BLaER1 (cell line): ENCODE measurements around the gene DDA1.
A peak's percentile ranks its signal among the peaks of the same experiment; 100 is the strongest.
"Not testable (repeated sequence)": the region's sequence is repeated elsewhere in the genome, so short reads cannot be mapped to it uniquely, and the experiment has no call there.

Experiments
- H3K27ac ChIP-seq: shearing (Covaris generic); formaldehyde crosslinking; 2 replicates; pipeline ENCODE4 v1.8.1; 2022
- H3K27me3 ChIP-seq: shearing (Covaris generic); formaldehyde crosslinking; 2 replicates; pipeline ENCODE4 v1.8.1; 2022
- H3K36me3 ChIP-seq: shearing (Covaris generic); formaldehyde crosslinking; 2 replicates; pipeline ENCODE4 v1.8.1; 2022
- H3K4me1 ChIP-seq: shearing (Covaris generic); formaldehyde crosslinking; 2 replicates; pipeline ENCODE4 v1.8.1; 2022
- H3K4me2 ChIP-seq: shearing (Covaris generic); formaldehyde crosslinking; 2 replicates; pipeline ENCODE4 v1.8.1; 2022
- H3K4me3 ChIP-seq: shearing (Covaris generic); formaldehyde crosslinking; 2 replicates; pipeline ENCODE4 v1.8.1; 2022
- H3K9ac ChIP-seq: shearing (Covaris generic); formaldehyde crosslinking; 2 replicates; pipeline ENCODE4 v1.8.1; 2022
- H3K9me3 ChIP-seq: shearing (Covaris generic); formaldehyde crosslinking; 2 replicates; pipeline ENCODE4 v1.8.1; 2022
- H4K20me1 ChIP-seq: shearing (Covaris generic); formaldehyde crosslinking; 2 replicates; pipeline ENCODE4 v1.8.1; 2022
- Cebpa-rat ChIP-seq: shearing (Covaris generic); IDR thresholded peaks from 2 replicates; pipeline ENCODE4 v1.8.1; 2022

The DDA1 gene

GRCh38 chr19:17286752-17287151 lies 22.6 kb upstream of the DDA1 start:
- H3K4me2 ChIP-seq: no peak overlapping the region
- H3K27ac ChIP-seq: no peak overlapping the region
- H3K36me3 ChIP-seq: peaks cover 48% of the 10 kb centered on the region
- H3K4me3 ChIP-seq: no peak overlapping the region
- no peaks in the 10 kb centered on the region for H3K9me3 ChIP-seq
- H3K4me1 ChIP-seq: peaks cover 23% of the 10 kb centered on the region
- H4K20me1 ChIP-seq: peaks cover 29% of the 10 kb centered on the region
- no peaks in the 10 kb centered on the region for H3K27me3 ChIP-seq
- TF ChIP-seq Cebpa-rat: no peak
- H3K9ac ChIP-seq: no peak overlapping the region

- Histone ChIP-seq H4K20me1 (peaks cover 23% of the 10 kb centered on the region), H3K9me3 (0 out of 2 replicates have a peak, but pooled peaks cover 4% of the 10 kb centered on the region), H3K27me3 (no peaks in the 10 kb centered on the region), H3K27ac (no peak overlapping the region), H3K36me3 (peaks cover 37% of the 10 kb centered on the region), H3K4me2 (peak overlapping the region; percentile 12; the same call in 1 of the 2 replicates), H3K4me1 (peaks cover 32% of the 10 kb centered on the region), H3K9ac (no peak overlapping the region), H3K4me3 (no peak overlapping the region)
- no peak for TF ChIP-seq Cebpa-rat
Observed at GRCh38 chr19:17289489-17289888, 19.9 kb upstream of the DDA1 start.

GRCh38 chr19:17292301-17293074 lies 16.9 kb upstream of the DDA1 start:
- peak overlapping the region; percentile 82 for H3K9ac ChIP-seq
- H3K27ac ChIP-seq: peak overlapping the region; percentile 82

GRCh38 chr19:17293605-17294004 lies 15.8 kb upstream of the DDA1 start:
- Histone ChIP-seq H3K27me3 (no peaks in the 10 kb centered on the region), H3K4me2 (peak overlapping the region; percentile 80), H3K4me1 (peaks cover 28% of the 10 kb centered on the region), H3K4me3 (0 out of 2 replicates have a peak overlapping the region, but pooled peaks have one; percentile 38), H3K9ac (0 out of 2 replicates have a peak overlapping the region, but pooled peaks have one; percentile 4), H3K27ac (no peak overlapping the region), H3K36me3 (peaks cover 46% of the 10 kb centered on the region), H3K9me3 (peaks cover 15% of the 10 kb centered on the region), H4K20me1 (peaks cover 23% of the 10 kb centered on the region)
- TF ChIP-seq Cebpa-rat: no peak

More at GRCh38 chr19:17292301-17293074, 16.9 kb upstream of the DDA1 start:
- H3K4me1 ChIP-seq: peaks cover 34% of the 10 kb centered on the region
- H3K9me3 ChIP-seq: 0 out of 2 replicates have a peak, but pooled peaks cover 4% of the 10 kb centered on the region
- no peaks in the 10 kb centered on the region for H3K27me3 ChIP-seq
- peaks cover 23% of the 10 kb centered on the region for H4K20me1 ChIP-seq
- no peak for TF ChIP-seq Cebpa-rat
- peaks cover 34% of the 10 kb centered on the region for H3K36me3 ChIP-seq
- H3K4me3 ChIP-seq: peak overlapping the region; percentile 76
- H3K4me2 ChIP-seq: peak overlapping the region; percentile 80

GRCh38 chr19:17294051-17294891 lies 15.1 kb upstream of the DDA1 start:
- Histone ChIP-seq H3K36me3 (peaks cover 52% of the 10 kb centered on the region), H3K4me2 (peak overlapping the region; percentile 80), H3K27ac (no peak overlapping the region), H3K27me3 (no peaks in the 10 kb centered on the region), H3K9ac (no peak overlapping the region), H3K4me3 (0 out of 2 replicates have a peak overlapping the region, but pooled peaks have one; percentile 38), H3K4me1 (peaks cover 28% of the 10 kb centered on the region), H3K9me3 (peaks cover 18% of the 10 kb centered on the region), H4K20me1 (peaks cover 23% of the 10 kb centered on the region)
- no peak for TF ChIP-seq Cebpa-rat

GRCh38 chr19:17295551-17295950 lies 13.8 kb upstream of the DDA1 start:
- Histone ChIP-seq H3K4me1 (peaks cover 23% of the 10 kb centered on the region), H4K20me1 (peaks cover 25% of the 10 kb centered on the region), H3K9me3 (peaks cover 18% of the 10 kb centered on the region), H3K36me3 (peaks cover 63% of the 10 kb centered on the region)
- not testable (repeated sequence) for H3K9ac ChIP-seq, H3K4me2 ChIP-seq, H3K27ac ChIP-seq, H3K4me3 ChIP-seq, H3K27me3 ChIP-seq

- no peaks in the 10 kb centered on the region for H3K27me3 ChIP-seq
- H3K4me1 ChIP-seq: peaks cover 25% of the 10 kb centered on the region
- H3K4me3 ChIP-seq: no peak overlapping the region
- peaks cover 32% of the 10 kb centered on the region for H4K20me1 ChIP-seq
- H3K27ac ChIP-seq: no peak overlapping the region
- peaks cover 18% of the 10 kb centered on the region for H3K9me3 ChIP-seq
- peaks cover 70% of the 10 kb centered on the region for H3K36me3 ChIP-seq
- H3K4me2 ChIP-seq: no peak overlapping the region
- no peak overlapping the region; the same call in 1 of the 2 replicates for H3K9ac ChIP-seq
- TF ChIP-seq Cebpa-rat: no peak
Observed at GRCh38 chr19:17296273-17296672, 13.1 kb upstream of the DDA1 start.

- Histone ChIP-seq H4K20me1 (peaks cover 38% of the 10 kb centered on the region), H3K9ac (no peak overlapping the region), H3K4me3 (no peak overlapping the region), H3K27ac (no peak overlapping the region), H3K36me3 (peaks cover 78% of the 10 kb centered on the region), H3K4me2 (no peak overlapping the region), H3K9me3 (peaks cover 18% of the 10 kb centered on the region), H3K4me1 (peaks cover 27% of the 10 kb centered on the region), H3K27me3 (no peaks in the 10 kb centered on the region)
- no peak for TF ChIP-seq Cebpa-rat
Observed at GRCh38 chr19:17296976-17297375, 12.4 kb upstream of the DDA1 start.

GRCh38 chr19:17300992-17301619 lies 8.3 kb upstream of the DDA1 start:
- H3K27me3 ChIP-seq: no peaks in the 10 kb centered on the region
- H3K4me1 ChIP-seq: peaks cover 36% of the 10 kb centered on the region
- H3K4me2 ChIP-seq: no peak overlapping the region
- no peak overlapping the region for H3K27ac ChIP-seq
- peaks cover 58% of the 10 kb centered on the region for H3K36me3 ChIP-seq
- H4K20me1 ChIP-seq: peaks cover 25% of the 10 kb centered on the region; the same call in 1 of the 2 replicates
- H3K9ac ChIP-seq: no peak overlapping the region
- H3K9me3 ChIP-seq: peaks cover 15% of the 10 kb centered on the region
- no peak for TF ChIP-seq Cebpa-rat
- no peak overlapping the region for H3K4me3 ChIP-seq
